Keratinocyte (primary cell): Measurements from ENCODE around the gene OR4D9. TPM values are rescaled to one million over a fixed set of nuclear protein-coding genes. Genes with fewer than 3 reads are reported as not detected.

Experiments
- DNase-seq: peaks from one replicate; pipeline ENCODE4 v3.0.0-alpha.2; 2011; ENCODE audit warnings: low read depth, missing footprints, low spot score
- FAIRE-seq: peaks from 2 replicates; lab custom pipeline; 2011; peaks lifted over from hg19 to GRCh38; lab: Jason Lieb, UNC
- H2AFZ ChIP-seq: 2 replicates; pipeline ENCODE4 v1.6.0; 2012; ENCODE audit warnings: low read length, control low read depth, inconsistent platforms; ENCODE audit not compliant: control insufficient read depth
- H3K27ac ChIP-seq: 2 replicates; pipeline ENCODE4 v1.5.1; 2011; ENCODE audit warnings: low read length; ENCODE audit not compliant: control insufficient read depth, insufficient read depth
- H3K27me3 ChIP-seq: 3 replicates; pipeline ENCODE4 v1.6.0; 2011; ENCODE audit warnings: low read length; ENCODE audit not compliant: control insufficient read depth, insufficient read depth; ENCODE audit errors: extremely low read depth
- H3K36me3 ChIP-seq, 2 experiments: 2 replicates in 1 of 2; 3 replicates in 1 of 2; pipeline ENCODE4 v1.5.1; 2011; ENCODE audit warnings: low read length in 2 of 2, mild to moderate bottlenecking in 1 of 2; ENCODE audit not compliant: control insufficient read depth in 2 of 2, insufficient read depth in 2 of 2; ENCODE audit errors: extremely low read depth in 1 of 2
- H3K4me1 ChIP-seq: 3 replicates; pipeline ENCODE4 v1.5.1; 2011; ENCODE audit warnings: low read length; ENCODE audit not compliant: control insufficient read depth, insufficient read depth; ENCODE audit errors: extremely low read depth
- H3K4me2 ChIP-seq: 3 replicates; pipeline ENCODE4 v1.6.0; 2011; ENCODE audit warnings: low read depth, low read length; ENCODE audit not compliant: control insufficient read depth, insufficient read depth; ENCODE audit errors: extremely low read depth
- H3K4me3 ChIP-seq, 3 experiments: fragments of 200-600 bp in 1 of 3; sonication (generic) in 1 of 3; 2 replicates in 2 of 3; 3 replicates in 1 of 3; pipeline ENCODE4 v1.5.1; 2011 to 2016; ENCODE audit warnings: low read length in 3 of 3, mild to moderate bottlenecking in 3 of 3, control low read depth in 2 of 3, inconsistent platforms in 1 of 3, low read depth in 1 of 3, mixed read lengths in 1 of 3, mixed run types in 1 of 3, moderate library complexity in 1 of 3; ENCODE audit not compliant: control insufficient read depth in 2 of 3, insufficient read depth in 2 of 3; ENCODE audit errors: extremely low read depth in 1 of 3
- H3K79me2 ChIP-seq: 2 replicates; pipeline ENCODE4 v1.6.0; 2012; ENCODE audit warnings: low read length; ENCODE audit not compliant: control insufficient read depth, insufficient read depth
- H3K9ac ChIP-seq: 3 replicates; pipeline ENCODE4 v1.6.0; 2011; ENCODE audit warnings: low read length; ENCODE audit not compliant: control insufficient read depth, insufficient read depth; ENCODE audit errors: extremely low read depth
- H3K9me1 ChIP-seq: 3 replicates; pipeline ENCODE4 v1.6.0; 2011; ENCODE audit warnings: low read length; ENCODE audit not compliant: control insufficient read depth, insufficient read depth; ENCODE audit errors: extremely low read depth
- H3K9me3 ChIP-seq: 2 replicates; pipeline ENCODE4 v1.5.1; 2012; ENCODE audit warnings: low read depth, low read length; ENCODE audit not compliant: control insufficient read depth
- H4K20me1 ChIP-seq: 3 replicates; pipeline ENCODE4 v1.6.0; 2011; ENCODE audit warnings: low read length; ENCODE audit not compliant: control insufficient read depth, insufficient read depth; ENCODE audit errors: extremely low read depth
- EZH2 ChIP-seq: IDR thresholded peaks from one replicate; pipeline ENCODE4 v1.6.1; 2012; ENCODE audit warnings: inconsistent platforms, mild to moderate bottlenecking, low read length, moderate library complexity
- dilution Hi-C: fragments of 300-500 bp; cut with MboI; formaldehyde crosslinking; loops from one replicate; pipeline ENCODE4 v1.7.0; 2020; ENCODE audit warnings: low sequenced_read_pairs; ENCODE audit not compliant: extremely low pct_ligation_motif_present
- polyA plus RNA-seq, 5 experiments: library from polyadenylated mRNA; depleted of rRNA in 3 of 5; stranded (reverse) in 3 of 5; stranded (forward) in 1 of 5; unstranded in 1 of 5; fragments of >200 nt; gene quantifications; 1 replicate in 1 of 5; 2 replicates in 3 of 5; 3 replicates in 1 of 5; pipeline versions ENCODE4 v1.2.1 to v1.2.3, GENCODE V29; 2011 to 2012; ENCODE audit warnings: missing spikeins in 2 of 5, low read depth in 1 of 5, low replicate concordance in 1 of 5
- TF ChIP-seq, protein P1 (sequence below), 3 experiments: IDR thresholded peaks in 1 of 3; conservative IDR thresholded peaks in 1 of 3; optimal IDR thresholded peaks in 1 of 3; 2 replicates in 2 of 3; 3 replicates in 1 of 3; pipeline versions ENCODE3 to v1.5.1; 2011; ENCODE audit warnings: low read length in 3 of 3, mild to moderate bottlenecking in 3 of 3, moderate library complexity in 2 of 3, control low read depth in 1 of 3, inconsistent platforms in 1 of 3; ENCODE audit not compliant: insufficient read depth in 2 of 3; ENCODE audit errors: extremely low read depth in 1 of 3

The OR4D9 gene
- polyA plus RNA-seq, 1 donor (not counting 4 experiments of a cell fraction or from before 2014, with no cell fraction given), result not detected

DNA sequence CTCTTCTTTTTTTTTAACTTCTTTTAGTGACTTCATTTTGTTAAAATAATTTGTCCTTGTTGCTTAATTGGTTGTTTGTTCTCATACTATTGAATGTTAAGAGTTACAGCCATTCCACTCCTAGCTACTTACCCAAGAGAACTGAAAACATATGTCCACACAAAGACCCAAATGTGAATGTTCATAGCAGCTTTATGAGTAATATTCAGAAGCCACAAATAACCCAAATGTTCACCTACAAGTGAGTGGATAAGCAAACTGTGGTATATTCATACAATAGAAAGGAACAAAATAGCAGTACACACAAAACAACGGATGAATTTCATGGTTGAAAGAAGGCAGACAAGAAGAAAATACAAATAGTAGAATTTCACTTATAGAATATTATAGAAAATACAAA is 9.4 kb upstream of the OR4D9 start:
- Histone ChIP-seq H3K36me3 (no peaks in the 10 kb centered on the region), H3K4me2 (no peak overlapping the region), H3K9me3 (no peaks in the 10 kb centered on the region), H3K4me3 (no peak overlapping the region), H4K20me1 (no peaks in the 10 kb centered on the region), H3K27me3 (no peaks in the 10 kb centered on the region), H2AFZ (no peak overlapping the region), H3K79me2 (no peaks in the 10 kb centered on the region), H3K9me1 (no peaks in the 10 kb centered on the region), H3K9ac (no peak overlapping the region), H3K27ac (no peak overlapping the region), H3K4me1 (no peaks in the 10 kb centered on the region)
- TF ChIP-seq EZH2, result no peak
- TF ChIP-seq, protein P1, sequence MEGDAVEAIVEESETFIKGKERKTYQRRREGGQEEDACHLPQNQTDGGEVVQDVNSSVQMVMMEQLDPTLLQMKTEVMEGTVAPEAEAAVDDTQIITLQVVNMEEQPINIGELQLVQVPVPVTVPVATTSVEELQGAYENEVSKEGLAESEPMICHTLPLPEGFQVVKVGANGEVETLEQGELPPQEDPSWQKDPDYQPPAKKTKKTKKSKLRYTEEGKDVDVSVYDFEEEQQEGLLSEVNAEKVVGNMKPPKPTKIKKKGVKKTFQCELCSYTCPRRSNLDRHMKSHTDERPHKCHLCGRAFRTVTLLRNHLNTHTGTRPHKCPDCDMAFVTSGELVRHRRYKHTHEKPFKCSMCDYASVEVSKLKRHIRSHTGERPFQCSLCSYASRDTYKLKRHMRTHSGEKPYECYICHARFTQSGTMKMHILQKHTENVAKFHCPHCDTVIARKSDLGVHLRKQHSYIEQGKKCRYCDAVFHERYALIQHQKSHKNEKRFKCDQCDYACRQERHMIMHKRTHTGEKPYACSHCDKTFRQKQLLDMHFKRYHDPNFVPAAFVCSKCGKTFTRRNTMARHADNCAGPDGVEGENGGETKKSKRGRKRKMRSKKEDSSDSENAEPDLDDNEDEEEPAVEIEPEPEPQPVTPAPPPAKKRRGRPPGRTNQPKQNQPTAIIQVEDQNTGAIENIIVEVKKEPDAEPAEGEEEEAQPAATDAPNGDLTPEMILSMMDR (optimal IDR thresholded peaks at IDR 0.05 in 1 of 3, IDR thresholded peaks at IDR 0.05 in 1 of 3, conservative IDR thresholded peaks at IDR 0.05 in 1 of 3; ENCODE audit: extremely low read depth in 1 of 3, insufficient read depth in 2 of 3, low read length in 3 of 3), result no peak
- FAIRE-seq (no peak), DNase-seq (no peak)
- dilution Hi-C loops, result no loop called here

- Histone ChIP-seq H3K36me3 (no peaks in the 10 kb centered on the region), H3K4me3 (no peak within 1 kb of the TSS), H3K9me1 (no peaks in the 10 kb centered on the region), H3K4me2 (no peak within 1 kb of the TSS), H3K9ac (no peak within 1 kb of the TSS), H3K27me3 (no peaks in the 10 kb centered on the region), H2AFZ (no peak within 1 kb of the TSS), H3K9me3 (no peaks in the 10 kb centered on the region), H4K20me1 (no peaks in the 10 kb centered on the region), H3K27ac (no peak within 1 kb of the TSS), H3K4me1 (no peaks in the 10 kb centered on the region), H3K79me2 (no peaks in the 10 kb centered on the region)
- DNase-seq (no peak), FAIRE-seq (no peak)
- dilution Hi-C loops, result no loop called here
- TF ChIP-seq, protein P1 (optimal IDR thresholded peaks at IDR 0.05 in 1 of 3, IDR thresholded peaks at IDR 0.05 in 1 of 3, conservative IDR thresholded peaks at IDR 0.05 in 1 of 3; ENCODE audit: extremely low read depth in 1 of 3, insufficient read depth in 2 of 3, low read length in 3 of 3), result no peak
- no peak for TF ChIP-seq EZH2
These were observed 8.1 kb upstream of the OR4D9 start, which contains the start of gene OR4D11 for GRCh38 chr11:59503276-59503675. OR4D11 (plus strand) TSS chr11:59503576; CDS start chr11:59503576, 0 bp downstream.
